ENCODE measurements around the gene C1QTNF8.

The C1QTNF8 gene

DNA sequence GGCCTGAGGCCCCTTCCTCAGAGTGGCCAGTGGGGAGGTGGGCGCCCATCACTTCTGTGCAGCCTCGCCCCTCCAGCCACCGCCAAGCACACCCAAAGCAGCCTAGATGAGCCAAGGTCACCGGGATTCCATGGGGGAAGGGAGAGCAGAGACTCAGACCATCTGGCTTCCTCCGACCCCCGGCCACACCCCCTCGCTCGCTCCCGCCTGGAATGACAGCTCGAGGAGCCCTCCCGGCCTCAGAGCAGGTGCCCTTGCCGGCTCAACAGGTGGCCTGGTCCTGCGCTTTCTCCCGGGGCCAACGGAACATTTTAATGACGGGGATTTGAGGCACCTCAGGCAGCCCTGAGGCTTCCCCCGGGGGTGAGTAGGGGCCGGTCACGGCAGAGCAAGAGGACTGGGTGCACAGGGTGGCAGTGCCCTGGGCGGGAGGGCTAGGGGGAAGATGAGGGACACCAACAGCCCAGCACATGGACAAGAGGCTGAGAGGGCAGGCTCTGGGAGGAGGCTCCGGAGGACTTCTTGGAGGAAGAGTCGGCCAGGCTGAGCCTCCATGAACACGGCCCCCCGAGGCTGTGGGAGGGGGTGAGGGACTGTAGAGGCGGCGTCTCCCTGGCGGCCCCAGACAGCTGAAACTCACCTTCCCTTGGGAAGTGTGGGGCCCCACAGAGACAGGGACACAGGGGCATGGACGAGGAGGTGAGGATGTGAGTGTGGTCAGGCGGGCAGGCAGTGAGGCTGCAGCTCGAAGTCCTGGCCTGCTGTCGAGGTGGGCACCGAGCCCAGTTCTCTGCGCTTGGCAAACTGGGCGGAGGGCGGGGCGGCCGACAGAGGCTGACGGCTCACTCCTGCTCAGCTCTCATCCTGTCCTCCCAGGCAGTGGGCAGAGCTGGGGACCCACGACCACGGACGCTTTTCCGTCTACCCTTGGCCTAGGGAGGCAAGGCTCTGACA, 12.5 kb upstream of the C1QTNF8 start:
- peaks cover 0 to 43% (median 24%) of the 10 kb centered on the region in 10 experiments; a peak in 16 of 20 replicates for H3K4me1 ChIP-seq
- H3K9me3 ChIP-seq (replicated peaks in 1 of 11): no peaks in the 10 kb centered on the region
- no peak overlapping the region for H3K4me3 ChIP-seq
- H3K36me3 ChIP-seq: no peaks in the 10 kb centered on the region
- H4K20me1 ChIP-seq: peaks cover 0 to 74% (median 21%) of the 10 kb centered on the region in 11 experiments; a peak in 14 of 22 replicates
- H3K9ac ChIP-seq: no peak overlapping the region
- H3K27me3 ChIP-seq: peaks cover 51 to 92% (median 71%) of the 10 kb centered on the region in 11 experiments
- no peak for TF ChIP-seq Cebpa-rat (IDR thresholded peaks at IDR 0.05)
- H3K4me2 ChIP-seq: peak overlapping the region in 5 of 11 experiments; percentile 2 to 47 (median 30); a peak in 6 of 22 replicates
- H3K27ac ChIP-seq: no peak overlapping the region

GRCh38 chr16:1107731-1108130, 11.7 kb upstream of the C1QTNF8 start:
- H3K4me3 ChIP-seq: no peak overlapping the region
- H3K36me3 ChIP-seq: no peaks in the 10 kb centered on the region
- no peak overlapping the region for H3K27ac ChIP-seq
- no peak overlapping the region for H3K9ac ChIP-seq
- H3K4me1 ChIP-seq: peaks cover 0 to 50% (median 29%) of the 10 kb centered on the region in 10 experiments; a peak in 16 of 20 replicates
- peaks cover 58 to 94% (median 78%) of the 10 kb centered on the region in 11 experiments for H3K27me3 ChIP-seq
- H4K20me1 ChIP-seq: peaks cover 0 to 81% (median 25%) of the 10 kb centered on the region in 11 experiments; a peak in 16 of 22 replicates
- TF ChIP-seq Cebpa-rat (IDR thresholded peaks at IDR 0.05): no peak
- H3K4me2 ChIP-seq: no peak overlapping the region
- H3K9me3 ChIP-seq (replicated peaks in 1 of 11): no peaks in the 10 kb centered on the region

GRCh38 chr16:1107141-1107540, 11.1 kb upstream of the C1QTNF8 start:
- H4K20me1 ChIP-seq: peaks cover 0 to 79% (median 23%) of the 10 kb centered on the region in 11 experiments; a peak in 15 of 22 replicates
- no peak overlapping the region for H3K4me3 ChIP-seq
- H3K27me3 ChIP-seq: peaks cover 58 to 88% (median 76%) of the 10 kb centered on the region in 11 experiments
- H3K9me3 ChIP-seq (replicated peaks in 1 of 11): no peaks in the 10 kb centered on the region
- no peak overlapping the region for H3K27ac ChIP-seq
- H3K4me2 ChIP-seq: no peak overlapping the region
- H3K36me3 ChIP-seq: no peaks in the 10 kb centered on the region
- no peak for TF ChIP-seq Cebpa-rat (IDR thresholded peaks at IDR 0.05)
- H3K4me1 ChIP-seq: peaks cover 0 to 50% (median 29%) of the 10 kb centered on the region in 10 experiments; a peak in 16 of 20 replicates
- H3K9ac ChIP-seq: no peak overlapping the region

DNA sequence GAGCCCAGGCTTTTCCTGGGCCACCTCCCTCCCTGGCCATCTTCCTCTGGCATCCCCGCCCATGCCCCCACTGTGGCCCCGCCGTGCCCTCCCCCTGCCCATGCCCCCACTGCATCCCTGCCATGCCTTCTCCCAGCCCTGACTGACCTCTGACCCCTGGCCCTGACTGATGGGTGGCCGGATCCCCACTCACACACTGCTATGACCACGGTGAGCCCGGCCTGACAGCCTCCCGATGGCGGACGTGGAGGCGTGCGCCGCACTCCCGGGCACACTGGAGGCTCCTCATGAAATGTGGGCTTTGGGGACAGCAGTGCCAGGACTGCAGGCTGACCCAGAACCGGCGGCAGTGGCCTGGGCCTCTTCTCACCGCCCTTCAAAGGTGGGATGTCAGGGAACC, 10.6 kb upstream of the C1QTNF8 start:
- TF ChIP-seq Cebpa-rat (IDR thresholded peaks at IDR 0.05): no peak
- Histone ChIP-seq H3K27me3 (peaks cover 58 to 84% (median 72%) of the 10 kb centered on the region in 11 experiments), H4K20me1 (peaks cover 0 to 77% (median 22%) of the 10 kb centered on the region in 11 experiments; a peak in 15 of 22 replicates)

DNA sequence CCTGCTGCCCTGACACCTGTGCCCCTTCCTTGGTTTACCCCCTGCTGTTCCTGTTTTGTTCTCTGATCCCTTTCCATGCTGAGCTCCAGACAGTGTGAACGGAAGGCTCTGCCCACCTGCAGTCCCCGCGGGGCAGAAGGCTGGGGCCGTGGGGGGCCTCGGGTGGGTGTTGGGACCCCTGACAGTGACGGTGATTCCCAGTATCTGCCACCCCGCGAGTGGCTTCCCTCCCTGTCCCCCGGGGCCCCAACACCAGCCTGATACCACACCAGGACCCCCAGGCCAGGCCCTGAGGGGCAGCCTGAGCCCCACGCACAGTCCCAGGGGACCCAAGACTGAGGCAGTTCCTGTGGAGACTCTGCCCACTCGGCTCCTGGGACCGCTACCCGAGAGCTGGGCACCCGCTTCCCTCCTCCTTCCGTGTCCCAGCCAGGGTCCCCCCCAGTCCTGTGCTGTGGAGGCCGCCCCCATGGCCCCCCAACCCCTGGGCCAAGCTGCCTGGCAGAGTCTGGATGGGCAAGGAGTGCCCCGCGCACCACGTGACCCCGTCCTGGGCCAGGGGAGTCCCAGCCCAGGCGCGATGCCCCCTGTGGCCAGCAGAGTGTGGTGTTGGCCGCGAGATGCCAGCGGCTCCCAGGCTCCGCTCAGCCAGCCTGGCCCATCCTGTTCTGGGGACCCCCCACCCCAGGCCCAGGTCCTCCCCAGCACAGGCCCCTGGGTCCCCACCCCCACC, 10.0 kb upstream of the C1QTNF8 start:
- Histone ChIP-seq H3K9me3 (replicated peaks in 1 of 11) (no peaks in the 10 kb centered on the region), H3K36me3 (no peaks in the 10 kb centered on the region), H3K27ac (no peak overlapping the region), H3K4me1 (peaks cover 0 to 50% (median 29%) of the 10 kb centered on the region in 10 experiments; a peak in 16 of 20 replicates), H4K20me1 (peaks cover 0 to 80% (median 22%) of the 10 kb centered on the region in 11 experiments; a peak in 15 of 22 replicates), H3K4me2 (peak overlapping the region; percentile 62 to 93 (median 83)), H3K4me3 (peak overlapping the region in 4 of 10 experiments; percentile 33 to 43 (median 40); a peak in 4 of 20 replicates), H3K27me3 (peaks cover 57 to 84% (median 67%) of the 10 kb centered on the region in 11 experiments), H3K9ac (peak overlapping the region in 8 of 11 experiments; percentile 5 to 36 (median 10); a peak in 3 of 22 replicates)
- TF ChIP-seq Cebpa-rat (IDR thresholded peaks at IDR 0.05): no peak

More for the DNA sequence above, 10.6 kb upstream of the C1QTNF8 start:
- Histone ChIP-seq H3K9ac (no peak overlapping the region), H3K36me3 (no peaks in the 10 kb centered on the region), H3K9me3 (replicated peaks in 1 of 11) (no peaks in the 10 kb centered on the region), H3K4me1 (peaks cover 0 to 50% (median 29%) of the 10 kb centered on the region in 10 experiments; a peak in 16 of 20 replicates), H3K4me3 (no peak overlapping the region), H3K27ac (no peak overlapping the region), H3K4me2 (no peak overlapping the region)

GRCh38 chr16:1103636-1103980, 7.6 kb upstream of the C1QTNF8 start:
- no peak for TF ChIP-seq Cebpa-rat (IDR thresholded peaks at IDR 0.05)
- Histone ChIP-seq H3K27ac (no peak overlapping the region), H3K4me2 (peak overlapping the region in 5 of 11 experiments; percentile 52 to 77 (median 64); a peak in 5 of 22 replicates), H3K4me1 (peaks cover 0 to 43% (median 27%) of the 10 kb centered on the region in 10 experiments; a peak in 16 of 20 replicates), H3K36me3 (no peaks in the 10 kb centered on the region), H3K9ac (no peak overlapping the region), H3K9me3 (replicated peaks in 1 of 11) (no peaks in the 10 kb centered on the region), H3K4me3 (no peak overlapping the region), H4K20me1 (peaks cover 0 to 80% (median 22%) of the 10 kb centered on the region in 11 experiments; a peak in 14 of 22 replicates), H3K27me3 (peaks cover 34 to 76% (median 52%) of the 10 kb centered on the region in 11 experiments)

GRCh38 chr16:1102921-1103635, 7.0 kb upstream of the C1QTNF8 start:
- Histone ChIP-seq H3K27me3 (peaks cover 30 to 75% (median 52%) of the 10 kb centered on the region in 11 experiments), H3K27ac (no peak overlapping the region), H3K4me3 (no peak overlapping the region; a peak in 1 of 20 replicates), H3K36me3 (no peaks in the 10 kb centered on the region), H3K4me2 (peak overlapping the region; percentile 50 to 86 (median 65); a peak in 21 of 22 replicates), H3K4me1 (peaks cover 0 to 48% (median 32%) of the 10 kb centered on the region in 10 experiments; a peak in 16 of 20 replicates), H4K20me1 (peaks cover 0 to 80% (median 22%) of the 10 kb centered on the region in 11 experiments; a peak in 14 of 22 replicates), H3K9me3 (replicated peaks in 1 of 11) (no peaks in the 10 kb centered on the region), H3K9ac (no peak overlapping the region)
- TF ChIP-seq Cebpa-rat (IDR thresholded peaks at IDR 0.05): no peak

DNA sequence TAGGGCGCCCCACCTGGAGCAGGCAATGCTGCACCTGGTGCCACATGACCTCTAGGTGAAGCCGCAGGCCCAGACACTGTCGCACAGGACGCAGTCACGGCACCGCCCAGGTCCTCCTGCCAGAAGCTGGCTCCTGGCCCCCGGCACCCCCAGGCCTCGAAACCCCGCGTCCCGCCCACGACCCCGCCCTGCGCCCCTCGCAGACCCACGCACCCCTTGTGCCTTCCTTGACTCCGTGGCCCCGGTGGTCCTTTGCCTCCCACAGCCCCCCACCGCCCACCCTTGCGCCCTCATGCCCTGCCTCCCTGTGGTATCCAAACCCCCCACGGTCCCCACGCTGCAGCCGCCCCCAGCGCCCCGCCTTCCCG, 6.3 kb upstream of the C1QTNF8 start:
- Histone ChIP-seq H3K4me3 (no peak overlapping the region), H3K27me3 (peaks cover 22 to 75% (median 52%) of the 10 kb centered on the region in 11 experiments), H3K9ac (no peak overlapping the region), H3K4me2 (no peak overlapping the region), H4K20me1 (peaks cover 0 to 81% (median 26%) of the 10 kb centered on the region in 11 experiments; a peak in 16 of 22 replicates), H3K36me3 (no peaks in the 10 kb centered on the region), H3K27ac (no peak overlapping the region), H3K4me1 (peaks cover 0 to 56% (median 39%) of the 10 kb centered on the region in 10 experiments; a peak in 16 of 20 replicates), H3K9me3 (replicated peaks in 1 of 11) (no peaks in the 10 kb centered on the region)
- no peak for TF ChIP-seq Cebpa-rat (IDR thresholded peaks at IDR 0.05)
